ENCODE measurements around the gene DMAC2L.

The DMAC2L gene

GRCh38 chr14:50375760-50376159 is 63.6 kb downstream of the DMAC2L start:
- H3K27ac Mint-ChIP-seq = no peak overlapping the region
- H3K9me3 Mint-ChIP-seq = no peaks in the 10 kb centered on the region
- no peaks in the 10 kb centered on the region for H3K36me3 Mint-ChIP-seq (ENCODE audit: low read depth)
- H3K27me3 Mint-ChIP-seq (ENCODE audit: low read depth) = no peaks in the 10 kb centered on the region
- no peak overlapping the region for H3K4me3 Mint-ChIP-seq
- no peak for TF ChIP-seq CTCF (IDR thresholded peaks at IDR 0.05; ENCODE audit: unreplicated experiment in 3 of 3)
- no peaks in the 10 kb centered on the region for H3K4me1 Mint-ChIP-seq

Data from nephron (organoid).